H1 (cell line): ENCODE data around the gene CCDC38. TPM values are rescaled to one million over a fixed set of nuclear protein-coding genes. Genes with fewer than 3 reads are reported as not detected.

Experiments
- ATF3 ChIP-seq: IDR thresholded peaks from 2 replicates; pipeline ENCODE4 v1.6.1; 2011; ENCODE audit warnings: low read depth, mild to moderate bottlenecking, low read length; ENCODE audit not compliant: insufficient read depth
- NRF1 ChIP-seq: IDR thresholded peaks from 2 replicates; pipeline ENCODE4 v1.6.1; 2011; ENCODE audit warnings: mild to moderate bottlenecking, low read depth, low read length, improper control_type of control experiment
- RBBP5 ChIP-seq: IDR thresholded peaks from 2 replicates; pipeline ENCODE4 v1.7.1; 2012; ENCODE audit warnings: low read depth, mild to moderate bottlenecking, inconsistent platforms, low read length, moderate library complexity, borderline replicate concordance
- polyA plus RNA-seq, 7 experiments: library from polyadenylated mRNA; depleted of rRNA in 3 of 7; stranded (reverse) in 5 of 7; unstranded in 2 of 7; fragments of >200 nt in 5 of 7; fragments of 200-250 nt in 2 of 7; gene quantifications; 1 replicate in 5 of 7; 2 replicates in 1 of 7; 4 replicates in 1 of 7; pipeline versions ENCODE4 v1.2.1 to v1.2.3, GENCODE V29; 2011 to 2013; ENCODE audit warnings: missing spikeins in 2 of 7, mixed read lengths in 2 of 7
- total RNA-seq: library from RNA; stranded (reverse); fragmentation: NEBNext Ultra II Directional; extraction: Animal tissue kit (Norgen Biotek cat#: 25700); gene quantifications from 2 replicates; pipeline ENCODE4 v1.2.1, GENCODE V29; 2021
- TF ChIP-seq, protein P1 (sequence below): fragments of 300-600 bp; sonication (generic); IDR thresholded peaks from 2 replicates; pipeline ENCODE4 v1.7.1; 2012; ENCODE audit warnings: low read length, moderate library complexity, mild to moderate bottlenecking, inconsistent platforms; ENCODE audit not compliant: insufficient replicate concordance

The CCDC38 gene
- total and polyA plus RNA-seq, 2 of the 8 experiments (the other 6 are each of a cell fraction or from before 2014, with no cell fraction given) = not detected

- TF ChIP-seq, protein P1, sequence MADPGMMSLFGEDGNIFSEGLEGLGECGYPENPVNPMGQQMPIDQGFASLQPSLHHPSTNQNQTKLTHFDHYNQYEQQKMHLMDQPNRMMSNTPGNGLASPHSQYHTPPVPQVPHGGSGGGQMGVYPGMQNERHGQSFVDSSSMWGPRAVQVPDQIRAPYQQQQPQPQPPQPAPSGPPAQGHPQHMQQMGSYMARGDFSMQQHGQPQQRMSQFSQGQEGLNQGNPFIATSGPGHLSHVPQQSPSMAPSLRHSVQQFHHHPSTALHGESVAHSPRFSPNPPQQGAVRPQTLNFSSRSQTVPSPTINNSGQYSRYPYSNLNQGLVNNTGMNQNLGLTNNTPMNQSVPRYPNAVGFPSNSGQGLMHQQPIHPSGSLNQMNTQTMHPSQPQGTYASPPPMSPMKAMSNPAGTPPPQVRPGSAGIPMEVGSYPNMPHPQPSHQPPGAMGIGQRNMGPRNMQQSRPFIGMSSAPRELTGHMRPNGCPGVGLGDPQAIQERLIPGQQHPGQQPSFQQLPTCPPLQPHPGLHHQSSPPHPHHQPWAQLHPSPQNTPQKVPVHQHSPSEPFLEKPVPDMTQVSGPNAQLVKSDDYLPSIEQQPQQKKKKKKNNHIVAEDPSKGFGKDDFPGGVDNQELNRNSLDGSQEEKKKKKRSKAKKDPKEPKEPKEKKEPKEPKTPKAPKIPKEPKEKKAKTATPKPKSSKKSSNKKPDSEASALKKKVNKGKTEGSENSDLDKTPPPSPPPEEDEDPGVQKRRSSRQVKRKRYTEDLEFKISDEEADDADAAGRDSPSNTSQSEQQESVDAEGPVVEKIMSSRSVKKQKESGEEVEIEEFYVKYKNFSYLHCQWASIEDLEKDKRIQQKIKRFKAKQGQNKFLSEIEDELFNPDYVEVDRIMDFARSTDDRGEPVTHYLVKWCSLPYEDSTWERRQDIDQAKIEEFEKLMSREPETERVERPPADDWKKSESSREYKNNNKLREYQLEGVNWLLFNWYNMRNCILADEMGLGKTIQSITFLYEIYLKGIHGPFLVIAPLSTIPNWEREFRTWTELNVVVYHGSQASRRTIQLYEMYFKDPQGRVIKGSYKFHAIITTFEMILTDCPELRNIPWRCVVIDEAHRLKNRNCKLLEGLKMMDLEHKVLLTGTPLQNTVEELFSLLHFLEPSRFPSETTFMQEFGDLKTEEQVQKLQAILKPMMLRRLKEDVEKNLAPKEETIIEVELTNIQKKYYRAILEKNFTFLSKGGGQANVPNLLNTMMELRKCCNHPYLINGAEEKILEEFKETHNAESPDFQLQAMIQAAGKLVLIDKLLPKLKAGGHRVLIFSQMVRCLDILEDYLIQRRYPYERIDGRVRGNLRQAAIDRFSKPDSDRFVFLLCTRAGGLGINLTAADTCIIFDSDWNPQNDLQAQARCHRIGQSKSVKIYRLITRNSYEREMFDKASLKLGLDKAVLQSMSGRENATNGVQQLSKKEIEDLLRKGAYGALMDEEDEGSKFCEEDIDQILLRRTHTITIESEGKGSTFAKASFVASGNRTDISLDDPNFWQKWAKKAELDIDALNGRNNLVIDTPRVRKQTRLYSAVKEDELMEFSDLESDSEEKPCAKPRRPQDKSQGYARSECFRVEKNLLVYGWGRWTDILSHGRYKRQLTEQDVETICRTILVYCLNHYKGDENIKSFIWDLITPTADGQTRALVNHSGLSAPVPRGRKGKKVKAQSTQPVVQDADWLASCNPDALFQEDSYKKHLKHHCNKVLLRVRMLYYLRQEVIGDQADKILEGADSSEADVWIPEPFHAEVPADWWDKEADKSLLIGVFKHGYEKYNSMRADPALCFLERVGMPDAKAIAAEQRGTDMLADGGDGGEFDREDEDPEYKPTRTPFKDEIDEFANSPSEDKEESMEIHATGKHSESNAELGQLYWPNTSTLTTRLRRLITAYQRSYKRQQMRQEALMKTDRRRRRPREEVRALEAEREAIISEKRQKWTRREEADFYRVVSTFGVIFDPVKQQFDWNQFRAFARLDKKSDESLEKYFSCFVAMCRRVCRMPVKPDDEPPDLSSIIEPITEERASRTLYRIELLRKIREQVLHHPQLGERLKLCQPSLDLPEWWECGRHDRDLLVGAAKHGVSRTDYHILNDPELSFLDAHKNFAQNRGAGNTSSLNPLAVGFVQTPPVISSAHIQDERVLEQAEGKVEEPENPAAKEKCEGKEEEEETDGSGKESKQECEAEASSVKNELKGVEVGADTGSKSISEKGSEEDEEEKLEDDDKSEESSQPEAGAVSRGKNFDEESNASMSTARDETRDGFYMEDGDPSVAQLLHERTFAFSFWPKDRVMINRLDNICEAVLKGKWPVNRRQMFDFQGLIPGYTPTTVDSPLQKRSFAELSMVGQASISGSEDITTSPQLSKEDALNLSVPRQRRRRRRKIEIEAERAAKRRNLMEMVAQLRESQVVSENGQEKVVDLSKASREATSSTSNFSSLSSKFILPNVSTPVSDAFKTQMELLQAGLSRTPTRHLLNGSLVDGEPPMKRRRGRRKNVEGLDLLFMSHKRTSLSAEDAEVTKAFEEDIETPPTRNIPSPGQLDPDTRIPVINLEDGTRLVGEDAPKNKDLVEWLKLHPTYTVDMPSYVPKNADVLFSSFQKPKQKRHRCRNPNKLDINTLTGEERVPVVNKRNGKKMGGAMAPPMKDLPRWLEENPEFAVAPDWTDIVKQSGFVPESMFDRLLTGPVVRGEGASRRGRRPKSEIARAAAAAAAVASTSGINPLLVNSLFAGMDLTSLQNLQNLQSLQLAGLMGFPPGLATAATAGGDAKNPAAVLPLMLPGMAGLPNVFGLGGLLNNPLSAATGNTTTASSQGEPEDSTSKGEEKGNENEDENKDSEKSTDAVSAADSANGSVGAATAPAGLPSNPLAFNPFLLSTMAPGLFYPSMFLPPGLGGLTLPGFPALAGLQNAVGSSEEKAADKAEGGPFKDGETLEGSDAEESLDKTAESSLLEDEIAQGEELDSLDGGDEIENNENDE = no peak
- TF ChIP-seq ATF3 = no peak
- no peak for TF ChIP-seq NRF1
- TF ChIP-seq RBBP5 = no peak
Observed at GRCh38 chr12:95834572-95834971, 107.8 kb downstream of the CCDC38 start (continued).
